Measurements from ENCODE around the gene RNF43. TPM values are rescaled to one million over a fixed set of nuclear protein-coding genes. Genes with fewer than 3 reads are reported as not detected.

RNF43 gene
- total RNA-seq = 0.67 TPM

- DNase-seq (ENCODE audit: low spot score) (peak; percentile 82), ATAC-seq (peak; percentile 99)
- intact Hi-C loops (cut with DNase I) = no loop called here
Observed at GRCh38 chr17:58417300-58418092, at the start of gene RNF43. Gene RNF43 (minus strand): TSS chr17:58417534. CDS start chr17:58415577, 1,957 bp downstream.

- ATAC-seq = no peak
- no peak for DNase-seq (ENCODE audit: low spot score)
- intact Hi-C loops (cut with DNase I) = no loop called here
Observed at GRCh38 chr17:58455491-58455890, 38.2 kb upstream of the RNF43 start.

- intact Hi-C loops (cut with DNase I) = no loop called here
- ATAC-seq (no peak), DNase-seq (ENCODE audit: low spot score) (no peak)
Observed at GRCh38 chr17:58452738-58453137, 35.4 kb upstream of the RNF43 start.

- DNase-seq (ENCODE audit: low spot score) (peak; percentile 61), ATAC-seq (peak; percentile 49)
- intact Hi-C loops (cut with DNase I) = no loop called here
Observed at GRCh38 chr17:58447039-58447975, 30.0 kb upstream of the RNF43 start.

- intact Hi-C loops (cut with DNase I) = no loop called here
- ATAC-seq (no peak), DNase-seq (ENCODE audit: low spot score) (no peak)
Observed at GRCh38 chr17:58446086-58446485, 28.8 kb upstream of the RNF43 start.

GRCh38 chr17:58436805-58437239, 19.5 kb upstream of the RNF43 start:
- ATAC-seq = no peak
- DNase-seq (ENCODE audit: low spot score) = no peak
- intact Hi-C loops (cut with DNase I) = no loop called here

GRCh38 chr17:58436245-58436644, 18.9 kb upstream of the RNF43 start:
- no peak for DNase-seq (ENCODE audit: low spot score)
- intact Hi-C loops (cut with DNase I) = no loop called here
- no peak for ATAC-seq

GRCh38 chr17:58432806-58433573, 15.7 kb upstream of the RNF43 start:
- ATAC-seq (no peak), DNase-seq (ENCODE audit: low spot score) (no peak)
- intact Hi-C loops (cut with DNase I) = no loop called here

- no peak for ATAC-seq
- no peak for DNase-seq (ENCODE audit: low spot score)
- intact Hi-C loops (cut with DNase I) = no loop called here
Observed at GRCh38 chr17:58427807-58428206, 10.5 kb upstream of the RNF43 start.

GRCh38 chr17:58421711-58422110, 4.4 kb upstream of the RNF43 start:
- DNase-seq (ENCODE audit: low spot score) (no peak), ATAC-seq (no peak)
- intact Hi-C loops (cut with DNase I) = no loop called here

GRCh38 chr17:58420827-58421226, 3.5 kb upstream of the RNF43 start:
- DNase-seq (ENCODE audit: low spot score) = no peak
- ATAC-seq = no peak
- intact Hi-C loops (cut with DNase I) = no loop called here

GRCh38 chr17:58416937-58417299, 416 bp downstream of the RNF43 start:
- ATAC-seq (no peak), DNase-seq (ENCODE audit: low spot score) (no peak)
- intact Hi-C loops (cut with DNase I) = no loop called here

- intact Hi-C loops (cut with DNase I) = no loop called here
- ATAC-seq (no peak), DNase-seq (ENCODE audit: low spot score) (no peak)
Observed at GRCh38 chr17:58416396-58416795, 938 bp downstream of the RNF43 start.

- no peak for DNase-seq (ENCODE audit: low spot score)
- intact Hi-C loops (cut with DNase I) = no loop called here
- no peak for ATAC-seq
Observed at GRCh38 chr17:58415371-58416055, 1.8 kb downstream of the RNF43 start.

GRCh38 chr17:58414596-58414997, 2.7 kb downstream of the RNF43 start:
- ATAC-seq = no peak
- intact Hi-C loops (cut with DNase I) = no loop called here
- no peak for DNase-seq (ENCODE audit: low spot score)

- DNase-seq (ENCODE audit: low spot score) = no peak
- intact Hi-C loops (cut with DNase I) = no loop called here
- no peak for ATAC-seq
Observed at GRCh38 chr17:58413684-58414083, 3.6 kb downstream of the RNF43 start.

- no peak for ATAC-seq
- intact Hi-C loops (cut with DNase I) = no loop called here
Observed at GRCh38 chr17:58412961-58413586, 4.3 kb downstream of the RNF43 start.

GRCh38 chr17:58412064-58412703, 5.2 kb downstream of the RNF43 start:
- ATAC-seq (no peak), DNase-seq (ENCODE audit: low spot score) (no peak)
- intact Hi-C loops (cut with DNase I) = no loop called here

More at GRCh38 chr17:58412961-58413586, 4.3 kb downstream of the RNF43 start:
- no peak for DNase-seq (ENCODE audit: low spot score)

All from sciatic nerve (tissue), 2 donors.